Natural killer cell (primary cell): ENCODE results near the gene SPIRE1. TPM values are rescaled to one million over a fixed set of nuclear protein-coding genes. Genes with fewer than 3 reads are reported as not detected.

ENCODE experiments used
- ATAC-seq, 3 donors: fragments of 150-1000 bp in 2 of 3; fragments of 200-7000 bp in 1 of 3; cut with Tn5 transposase; 1 replicate in 1 of 3; 2 replicates in 2 of 3; pipeline ENCODE4 v1.10.0; 2021; ENCODE audit warnings: mild to moderate bottlenecking in 2 of 3, moderate library complexity in 2 of 3
- DNase-seq, 2 donors: peaks; one replicate each; pipeline versions ENCODE4 v3.0.0 to v3.0.0-alpha.2; 2013 to 2021; ENCODE audit warnings: mixed read lengths in 1 of 2
- H3K27ac ChIP-seq: one replicate; pipeline ENCODE4 v1.5.1; 2013; ENCODE audit warnings: mild to moderate bottlenecking, low read length
- H3K27me3 ChIP-seq: one replicate; pipeline ENCODE4 v1.6.1; 2013; ENCODE audit warnings: low read length; ENCODE audit not compliant: control insufficient read depth, insufficient read depth
- H3K36me3 ChIP-seq: one replicate; pipeline ENCODE4 v1.6.1; 2013; ENCODE audit warnings: low read length; ENCODE audit not compliant: control insufficient read depth, insufficient read depth
- H3K4me1 ChIP-seq: one replicate; pipeline ENCODE4 v1.6.1; 2013; ENCODE audit warnings: low read length; ENCODE audit not compliant: control insufficient read depth, insufficient read depth
- H3K4me3 ChIP-seq: one replicate; pipeline ENCODE4 v1.5.1; 2013; ENCODE audit warnings: low read length
- H3K9me3 ChIP-seq: one replicate; pipeline ENCODE4 v1.6.1; 2013; ENCODE audit warnings: low read length; ENCODE audit not compliant: control insufficient read depth, insufficient read depth
- H3K27ac Mint-ChIP-seq, 2 donors: one replicate each; pipeline ENCODE4 v1.8.0; 2022; ENCODE audit warnings: mild to moderate bottlenecking in 2 of 2, mixed read lengths in 2 of 2, moderate library complexity in 1 of 2
- H3K27me3 Mint-ChIP-seq, 2 donors: one replicate each; pipeline ENCODE4 v1.8.0; 2022; ENCODE audit warnings: low read depth in 2 of 2, mixed read lengths in 2 of 2
- H3K36me3 Mint-ChIP-seq: one replicate; pipeline ENCODE4 v1.8.0; 2022; ENCODE audit warnings: mixed read lengths
- H3K4me1 Mint-ChIP-seq, 2 donors: one replicate each; pipeline ENCODE4 v1.8.0; 2022; ENCODE audit warnings: mixed read lengths in 2 of 2
- H3K4me3 Mint-ChIP-seq: one replicate; pipeline ENCODE4 v1.8.0; 2022; ENCODE audit warnings: mild to moderate bottlenecking, moderate library complexity, mixed read lengths
- H3K9me3 Mint-ChIP-seq, 2 donors: one replicate each; pipeline ENCODE4 v1.8.0; 2022; ENCODE audit warnings: mixed read lengths in 2 of 2
- CTCF ChIP-seq: fragments of 200-600 bp; IDR thresholded peaks from one replicate; pipeline ENCODE4 v1.8.0; 2022; ENCODE audit warnings: antibody characterized with exemption
- WGBS: methylation state at CpG from one replicate; pipeline ENCODE4 v1.1.7; 2013; ENCODE audit warnings: missing lambda C conversion rate; ENCODE audit not compliant: insufficient coverage; 5-methylcytosine and 5-hydroxymethylcytosine counted together
- intact Hi-C: fragments of 100-400 bp; cut with micrococcal nuclease; formaldehyde crosslinking; loops from one replicate; pipeline ENCODE4 v1.14.2; 2022
- total RNA-seq, 4 donors: library from RNA; stranded (reverse); fragments of 120-200 nt in 1 of 4; gene quantifications; one replicate each; pipeline versions ENCODE4 v1.2.3 to v1.2.4, GENCODE V29; 2013 to 2022

The SPIRE1 gene
- total RNA-seq, 3 donors from 2014 or later (not counting 1 experiment from before 2014, with no cell fraction given): 4.8 to 6.7 (median 5.4) TPM

- Histone ChIP-seq H3K9me3 (no peaks in the 10 kb centered on the region), H3K4me3 (no peak overlapping the region), H3K4me1 (no peaks in the 10 kb centered on the region), H3K27ac (no peak overlapping the region), H3K27me3 (no peaks in the 10 kb centered on the region), H3K36me3 (no peaks in the 10 kb centered on the region)
- Mint-ChIP-seq H3K27me3 (peaks cover 0 to 4% of the 10 kb centered on the region in 2 donors), H3K9me3 (no peaks in the 10 kb centered on the region), H3K4me3 (no peak overlapping the region), H3K36me3 (no peaks in the 10 kb centered on the region), H3K4me1 (no peaks in the 10 kb centered on the region), H3K27ac (no peak overlapping the region)
- intact Hi-C loops: no loop called here
- ATAC-seq: no peak
- no peak for DNase-seq
- TF ChIP-seq CTCF: no peak
- 98% methylated on average over 3 of the region's 3 CpGs for WGBS
These were observed 125.2 kb downstream of the SPIRE1 start for GRCh38 chr18:12532661-12533060.

GRCh38 chr18:12531749-12532148 is 126.2 kb downstream of the SPIRE1 start:
- Histone ChIP-seq H3K4me1 (no peaks in the 10 kb centered on the region), H3K27me3 (no peaks in the 10 kb centered on the region), H3K36me3 (no peaks in the 10 kb centered on the region), H3K4me3 (no peak overlapping the region), H3K9me3 (no peaks in the 10 kb centered on the region), H3K27ac (no peak overlapping the region)
- Mint-ChIP-seq H3K4me3 (no peak overlapping the region), H3K4me1 (no peaks in the 10 kb centered on the region), H3K27me3 (peaks cover 0 to 4% of the 10 kb centered on the region in 2 donors), H3K36me3 (no peaks in the 10 kb centered on the region), H3K27ac (no peak overlapping the region), H3K9me3 (no peaks in the 10 kb centered on the region)
- WGBS: no CpG with 5 or more reads among the region's 1 CpG
- intact Hi-C loops: no loop called here
- DNase-seq: no peak
- TF ChIP-seq CTCF: no peak
- no peak for ATAC-seq

GRCh38 chr18:12520442-12520992 is 137.4 kb downstream of the SPIRE1 start:
- H3K4me3 Mint-ChIP-seq: no peak overlapping the region
- no peak overlapping the region for H3K4me3 ChIP-seq
- ATAC-seq (no peak), DNase-seq (no peak)
- no peaks in the 10 kb centered on the region for H3K27me3 Mint-ChIP-seq
- no peak overlapping the region for H3K27ac Mint-ChIP-seq
- no peaks in the 10 kb centered on the region for H3K4me1 ChIP-seq
- no peaks in the 10 kb centered on the region for H3K9me3 ChIP-seq
- no peak for TF ChIP-seq CTCF
- intact Hi-C loops: no loop called here
- no peaks in the 10 kb centered on the region for H3K9me3 Mint-ChIP-seq
- no peaks in the 10 kb centered on the region for H3K36me3 Mint-ChIP-seq
- WGBS: 82% methylated on average over 3 of the region's 5 CpGs
- no peak overlapping the region for H3K27ac ChIP-seq
- no peaks in the 10 kb centered on the region for H3K27me3 ChIP-seq
- H3K4me1 Mint-ChIP-seq: no peaks in the 10 kb centered on the region
- H3K36me3 ChIP-seq: no peaks in the 10 kb centered on the region
